ENCODE data around the gene PCBP4.
"Not testable (repeated sequence)": the region's sequence is repeated elsewhere in the genome, so short reads cannot be mapped to it uniquely, and the experiment has no call there.

Gene PCBP4

GRCh38 chr3:51993657-51994056 lies 26.4 kb upstream of the PCBP4 start:
- not testable (repeated sequence) for DNase-seq

DNA sequence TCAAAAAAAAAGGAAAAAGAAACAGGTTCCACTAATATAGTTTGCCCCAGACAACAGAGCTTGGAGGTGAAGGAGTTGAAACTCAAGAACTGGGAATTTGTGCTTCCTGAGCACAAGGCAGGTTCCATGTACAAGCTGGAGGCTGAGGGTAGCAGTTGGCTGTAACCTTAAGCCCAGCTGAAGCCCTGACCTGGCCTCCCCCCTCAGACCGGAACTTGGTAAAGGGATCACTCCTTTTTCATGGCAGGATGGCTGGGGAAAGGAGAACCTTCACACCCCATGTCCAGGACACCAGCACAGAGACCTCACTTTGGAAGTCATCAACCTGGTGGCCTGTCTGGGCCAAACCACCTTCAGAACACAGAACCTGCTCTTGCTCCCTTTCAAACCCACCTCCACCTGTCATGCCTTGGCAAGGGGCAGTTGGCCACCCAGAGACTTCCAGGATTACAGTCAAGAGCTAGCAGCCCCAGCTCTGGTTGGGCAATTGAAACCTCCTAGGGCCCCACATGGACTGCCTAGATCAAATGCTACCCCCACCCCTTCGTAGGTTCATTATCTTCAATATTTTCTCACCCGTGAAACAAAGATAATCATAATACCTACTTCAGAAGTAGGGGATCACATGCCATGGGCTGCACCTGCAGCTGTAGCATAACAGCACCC lies 24.9 kb upstream of the PCBP4 start:
- DNase-seq: no peak

DNA sequence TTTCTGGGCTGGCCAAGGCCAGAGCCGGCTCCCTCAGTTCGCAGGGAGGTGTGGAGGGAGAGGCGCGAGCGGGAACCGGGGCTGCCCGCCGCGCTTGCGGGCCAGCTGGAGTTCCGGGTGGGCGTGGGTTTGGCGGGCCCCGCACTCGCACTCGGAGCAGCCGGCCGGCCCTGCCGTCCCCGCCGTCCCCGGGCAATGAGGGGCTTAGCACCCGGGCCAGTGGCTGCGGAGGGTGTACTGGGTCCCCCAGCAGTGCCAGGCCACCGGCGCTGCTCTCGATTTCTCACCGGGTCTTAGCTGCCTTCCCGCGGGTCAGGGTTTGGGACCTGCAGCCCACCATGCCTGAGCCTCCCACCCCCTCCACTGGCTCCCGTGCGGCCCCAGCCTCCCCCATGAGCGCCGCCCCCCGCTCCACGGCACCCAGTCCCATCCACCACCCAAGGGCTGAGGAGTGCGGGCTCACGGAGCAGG lies 23.3 kb upstream of the PCBP4 start:
- DNase-seq: not testable (repeated sequence)

GRCh38 chr3:51988286-51989146 lies 21.3 kb upstream of the PCBP4 start:
- DNase-seq: no peak

DNA sequence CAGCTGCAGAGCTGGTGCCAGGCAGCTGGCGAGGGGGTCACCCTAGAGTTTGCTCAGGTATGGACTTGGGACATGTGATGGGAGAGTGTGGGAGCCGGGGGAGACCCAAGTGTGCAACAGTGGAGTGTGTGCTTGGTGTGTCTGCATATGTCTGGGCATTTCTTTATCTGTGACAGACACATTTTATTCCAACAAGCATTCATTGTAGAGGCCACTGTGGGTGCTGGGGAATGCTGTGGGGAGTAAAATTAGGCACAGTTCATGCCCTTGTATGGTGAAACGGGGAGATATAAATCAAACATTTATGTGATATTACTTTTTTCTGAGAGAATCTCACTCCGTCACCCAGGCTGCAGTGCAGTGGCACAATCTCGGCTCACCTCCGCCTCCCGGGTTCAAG lies 20.3 kb upstream of the PCBP4 start:
- no peak for DNase-seq

- DNase-seq: no peak
These were observed 19.0 kb upstream of the PCBP4 start for GRCh38 chr3:51986010-51986947.

DNA sequence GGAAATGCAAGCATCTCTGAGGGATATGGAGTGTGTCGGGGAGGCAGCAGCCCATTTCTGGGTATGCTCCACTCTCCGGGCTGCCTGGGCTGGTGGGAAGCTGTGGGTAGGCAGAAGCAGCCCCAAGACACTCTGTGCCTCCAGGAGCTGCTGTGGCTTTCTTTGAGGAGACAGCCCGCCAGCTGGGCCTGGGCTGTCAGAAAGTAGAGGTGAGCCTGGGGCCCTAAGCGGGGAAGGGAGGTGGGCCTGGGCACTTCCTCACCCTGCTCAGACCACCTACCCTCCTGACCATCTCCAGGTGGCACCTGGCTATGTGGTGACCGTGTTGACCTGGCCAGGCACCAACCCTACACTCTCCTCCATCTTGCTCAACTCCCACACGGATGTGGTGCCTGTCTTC lies 17.8 kb upstream of the PCBP4 start:
- DNase-seq: no peak

DNA sequence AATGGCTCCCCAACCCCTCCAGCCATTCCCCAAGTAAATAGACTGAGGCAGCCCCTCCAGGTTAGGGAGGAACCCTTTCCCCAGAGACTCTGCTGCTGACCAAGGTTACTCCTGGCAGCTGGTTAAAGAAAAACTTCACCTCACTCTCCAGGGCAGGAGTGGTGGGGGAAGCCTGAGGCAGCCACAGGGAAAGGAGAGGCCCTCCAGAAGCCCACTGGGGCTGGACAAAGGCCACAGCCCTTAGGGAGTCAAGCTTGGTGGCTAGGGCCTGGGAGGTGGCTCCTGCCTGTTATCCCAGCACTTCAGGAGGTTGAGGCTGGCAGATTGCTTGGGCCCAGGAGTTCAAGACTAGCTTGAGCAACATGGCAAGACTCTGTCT lies 17.0 kb upstream of the PCBP4 start:
- DNase-seq: no peak

DNA sequence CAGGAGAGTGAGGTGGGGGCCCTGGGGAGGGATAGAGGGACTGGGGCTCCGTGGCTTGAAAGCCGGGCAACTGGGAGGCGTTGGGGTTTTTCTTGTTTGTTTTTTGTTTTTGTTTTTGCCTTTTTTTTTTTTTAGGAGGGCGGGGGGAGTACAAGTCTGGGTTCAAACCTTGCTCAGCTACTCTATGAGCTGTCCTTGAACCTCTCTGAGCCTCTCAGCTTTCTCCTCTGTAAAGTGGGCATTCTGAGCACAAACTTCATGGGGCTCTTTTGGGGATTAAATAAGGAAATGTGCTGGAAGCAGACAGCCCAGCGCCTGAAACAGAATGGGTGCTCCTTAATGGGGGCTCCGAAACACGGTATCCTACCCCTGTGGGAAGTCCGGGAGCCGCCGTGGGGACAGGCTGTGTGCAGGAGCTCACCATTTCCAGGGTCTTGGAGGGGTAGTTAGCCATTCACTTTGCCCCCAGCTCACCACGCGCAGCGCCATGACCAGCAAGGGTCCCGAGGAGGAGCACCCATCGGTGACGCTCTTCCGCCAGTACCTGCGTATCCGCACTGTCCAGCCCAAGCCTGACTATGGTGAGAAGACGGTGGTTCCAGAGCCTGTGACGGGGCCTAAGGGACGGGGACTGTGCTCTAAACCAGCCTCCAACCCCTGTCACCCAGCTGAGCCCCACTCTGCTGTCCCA lies 16.5 kb upstream of the PCBP4 start:
- no peak for DNase-seq

- DNase-seq: peak; percentile 68
These were observed 15.8 kb upstream of the PCBP4 start, which contains the start of gene ACY1 for GRCh38 chr3:51982838-51983577. TSS of gene ACY1 (plus strand) at chr3:51983535. CDS start at chr3:51984065, 530 bp downstream.

- no peak for DNase-seq
These were observed 15.1 kb upstream of the PCBP4 start for GRCh38 chr3:51982352-51982837.

- no peak for DNase-seq
These were observed 13.0 kb upstream of the PCBP4 start for GRCh38 chr3:51980253-51980652.

DNA sequence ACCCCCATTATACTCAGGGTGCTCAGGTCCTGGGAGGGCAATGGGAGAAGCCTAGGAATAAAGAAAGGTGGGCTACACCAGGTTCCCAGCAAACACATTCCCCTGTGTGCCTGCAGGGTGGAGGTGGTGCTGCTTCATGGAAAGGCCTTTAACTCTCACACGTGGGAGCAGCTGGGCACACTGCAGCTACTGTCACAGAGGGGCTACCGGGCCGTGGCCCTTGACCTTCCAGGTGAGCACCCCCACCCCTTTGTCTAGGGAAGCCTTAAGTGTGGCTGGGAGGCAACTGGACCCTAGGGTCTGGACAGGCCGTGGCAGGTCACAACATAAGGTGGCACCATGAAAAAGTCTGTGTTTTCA lies 10.9 kb upstream of the PCBP4 start:
- no peak for DNase-seq

GRCh38 chr3:51977446-51978142 lies 10.3 kb upstream of the PCBP4 start:
- DNase-seq: no peak

- DNase-seq: peak; percentile 16
These were observed 8.7 kb upstream of the PCBP4 start for GRCh38 chr3:51975852-51976549.

DNA sequence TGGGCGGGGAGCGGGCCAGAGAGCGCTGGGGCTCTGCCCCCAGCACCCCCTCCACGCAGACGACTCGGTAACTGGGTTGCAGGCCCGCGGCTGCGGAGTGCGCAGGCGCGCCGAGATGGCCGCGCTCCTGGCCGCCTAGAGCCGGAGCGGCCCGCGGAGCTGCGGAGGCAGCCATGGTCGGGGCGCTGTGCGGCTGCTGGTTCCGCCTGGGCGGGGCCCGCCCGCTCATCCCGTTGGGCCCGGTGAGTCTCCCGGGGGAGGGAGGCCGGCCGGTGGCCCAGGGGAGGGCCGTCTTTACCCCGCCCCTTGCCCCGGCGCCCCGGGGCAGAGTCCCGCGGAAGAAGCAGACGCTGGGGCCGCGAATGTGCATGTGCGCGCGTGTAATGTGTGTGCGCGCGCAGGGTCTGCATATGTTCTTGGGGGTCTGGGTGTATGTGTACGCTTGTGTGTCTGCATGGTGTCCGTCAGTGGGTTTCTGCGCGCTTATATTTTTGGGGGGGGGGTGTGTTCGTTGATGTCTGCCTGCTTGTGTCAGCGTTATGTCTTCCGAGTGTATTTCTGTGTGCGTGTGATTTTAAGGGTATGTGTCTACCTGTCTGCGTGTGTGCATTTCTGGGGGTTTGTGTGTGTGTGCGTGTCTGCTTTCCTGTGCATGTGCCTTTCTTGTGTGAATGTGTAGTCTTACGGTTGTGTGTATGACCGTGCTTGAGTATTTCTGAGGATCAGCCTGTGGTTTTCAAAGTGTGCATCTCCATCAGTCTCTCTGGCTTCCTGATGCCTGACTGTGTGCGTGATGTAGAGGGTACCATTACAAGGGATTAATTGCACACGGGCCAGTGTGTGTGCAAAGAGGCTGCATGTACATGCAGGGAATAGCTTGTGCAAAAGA lies 8.0 kb upstream of the PCBP4 start, which contains the start of gene ABHD14A:
TSS of gene ABHD14A (plus strand) at position 102 of the 889 bp plus-strand sequence. CDS start at position 174, 72 bp downstream.
- DNase-seq: peak; percentile 73

DNA sequence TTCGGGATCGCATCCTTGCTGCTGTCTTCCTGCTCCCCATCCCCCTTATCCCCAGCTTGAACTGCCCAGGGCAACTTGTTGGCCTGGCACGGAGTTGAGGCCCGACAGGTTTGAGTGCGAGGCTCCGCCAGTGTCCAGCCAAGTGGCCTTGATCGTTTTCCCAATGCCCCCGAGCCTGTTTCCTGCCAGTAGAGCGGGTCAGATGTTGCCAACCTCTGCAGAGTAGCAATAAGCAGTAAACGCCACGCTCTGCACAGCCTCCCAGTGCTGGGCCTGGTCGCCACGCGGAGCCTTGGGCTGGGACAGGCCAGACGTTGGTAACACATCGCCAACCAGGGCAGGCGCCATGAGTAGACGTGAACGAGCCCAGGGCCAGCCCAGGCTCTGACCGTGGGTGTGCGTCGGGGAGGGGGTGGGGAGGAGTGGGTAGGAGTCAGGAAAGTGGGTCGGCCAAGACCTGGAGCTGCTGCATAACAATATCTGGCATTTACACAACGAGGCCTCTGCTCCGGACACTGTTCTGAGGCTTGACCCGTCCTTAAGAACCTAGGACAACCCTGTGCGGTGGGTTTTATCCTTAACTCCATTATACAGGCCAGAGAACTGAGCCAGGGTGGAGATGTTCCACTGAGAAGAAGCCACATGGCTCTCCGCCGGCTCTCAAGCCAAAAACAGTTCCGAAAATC lies 7.2 kb upstream of the PCBP4 start:
- DNase-seq: no peak

GRCh38 chr3:51971350-51971749 lies 4.1 kb upstream of the PCBP4 start:
- no peak for DNase-seq

Data from activated gamma-delta T cell (primary cell).